Ovary (tissue), 9 donors: ENCODE measurements around the gene GNB2. TPM values are rescaled to one million over a fixed set of nuclear protein-coding genes. Genes with fewer than 3 reads are reported as not detected.

Experiments
- DNase-seq, 5 donors: peaks; one replicate each; pipeline ENCODE4 v3.0.0-alpha.2; 2019 to 2020
- H3K27ac ChIP-seq, 2 donors: fragments of 200-600 bp; one replicate each; pipeline versions ENCODE4 v1.5.1 to v1.8.0; 2019 to 2022
- H3K27me3 ChIP-seq: fragments of 200-600 bp; one replicate; pipeline ENCODE4 v1.8.0; 2022
- H3K36me3 ChIP-seq: fragments of 200-600 bp; sonication (generic); one replicate; pipeline ENCODE4 v1.5.1; 2019
- H3K4me1 ChIP-seq: one replicate; pipeline ENCODE4 v1.8.1; 2013; ENCODE audit warnings: mild to moderate bottlenecking, moderate library complexity; ENCODE audit not compliant: insufficient read depth
- H3K4me3 ChIP-seq: fragments of 200-600 bp; sonication (generic); one replicate; pipeline ENCODE4 v1.5.1; 2017
- H3K9me3 ChIP-seq, 2 donors: fragments of 200-600 bp in 1 of 2; sonication (generic) in 1 of 2; one replicate each; pipeline versions ENCODE4 v1.5.1 to v1.8.1; 2013 to 2019; ENCODE audit warnings: mild to moderate bottlenecking in 1 of 2, moderate library complexity in 1 of 2
- EP300 ChIP-seq: sonication (generic); formaldehyde crosslinking; IDR thresholded peaks from one replicate; pipeline ENCODE4 v1.6.1; 2017; ENCODE audit warnings: antibody characterized with exemption
- POLR2A ChIP-seq: fragments of 450-650 bp; IDR thresholded peaks from one replicate; pipeline ENCODE4 v1.6.1; 2017; ENCODE audit warnings: antibody characterized with exemption, mild to moderate bottlenecking, moderate library complexity
- WGBS, 3 donors: extraction: QIAGEN DNeasy Blood & Tissue Kit in 1 of 3; methylation state at CpG; one replicate each; pipeline versions ENCODE4 v1.1.5 to v1.1.7; 2013 to 2017; 5-methylcytosine and 5-hydroxymethylcytosine counted together
- intact Hi-C, 4 donors: fragments of 100-400 bp; cut with DNase I; formaldehyde crosslinking; loops; one replicate each; pipeline versions ENCODE4 v1.11.0 to v1.15.1; 2022 to 2023
- polyA plus RNA-seq, 2 donors: library from polyadenylated mRNA; stranded (reverse); fragments of 200-250 nt in 1 of 2; fragments of 350-450 nt in 1 of 2; fragmentation: Illumina TruSeq in 1 of 2; extraction: RNeasy Lipid Tissue Mini Kit (QIAGEN cat#74804) in 1 of 2; gene quantifications; one replicate each; pipeline ENCODE4 v1.2.3, GENCODE V29; 2013 to 2014
- total RNA-seq, 7 donors: library from RNA; depleted of rRNA in 2 of 7; stranded (reverse); fragments of >200 nt in 2 of 7; fragmentation: NEBNext Ultra II Directional in 3 of 7; extraction: Animal tissue kit (Norgen Biotek cat#: 25700) in 3 of 7; gene quantifications; one replicate each; pipeline versions ENCODE4 v1.1.0 to v1.2.4, GENCODE V29; 2016 to 2023
- TF ChIP-seq, protein P1 (sequence below), 3 donors: fragments of 450-650 bp in 2 of 3; fragments of 200-600 bp in 1 of 3; IDR thresholded peaks; one replicate each; pipeline versions ENCODE4 v1.5.1 to v1.8.0; 2016 to 2022; ENCODE audit warnings: antibody characterized with exemption in 3 of 3, mild to moderate bottlenecking in 1 of 3
- donor health status: DM: no; HTN: no; CAD: no; lungs with moderate emphysema.
- donor health status: DM: no; HTN: no; CAD: no.
- donor health status: Bipolar disorder and iron deficiency.
- donor health status: DM: yes; HTN: yes; CAD: no.
- donor health status: DM: no; HTN: no; CAD: no.
- donor health status: DM: yes; HTN: yes; CAD: no.

Gene GNB2
- total and polyA plus RNA-seq, 9 donors: 18.9 to 281 (median 216) TPM

DNA sequence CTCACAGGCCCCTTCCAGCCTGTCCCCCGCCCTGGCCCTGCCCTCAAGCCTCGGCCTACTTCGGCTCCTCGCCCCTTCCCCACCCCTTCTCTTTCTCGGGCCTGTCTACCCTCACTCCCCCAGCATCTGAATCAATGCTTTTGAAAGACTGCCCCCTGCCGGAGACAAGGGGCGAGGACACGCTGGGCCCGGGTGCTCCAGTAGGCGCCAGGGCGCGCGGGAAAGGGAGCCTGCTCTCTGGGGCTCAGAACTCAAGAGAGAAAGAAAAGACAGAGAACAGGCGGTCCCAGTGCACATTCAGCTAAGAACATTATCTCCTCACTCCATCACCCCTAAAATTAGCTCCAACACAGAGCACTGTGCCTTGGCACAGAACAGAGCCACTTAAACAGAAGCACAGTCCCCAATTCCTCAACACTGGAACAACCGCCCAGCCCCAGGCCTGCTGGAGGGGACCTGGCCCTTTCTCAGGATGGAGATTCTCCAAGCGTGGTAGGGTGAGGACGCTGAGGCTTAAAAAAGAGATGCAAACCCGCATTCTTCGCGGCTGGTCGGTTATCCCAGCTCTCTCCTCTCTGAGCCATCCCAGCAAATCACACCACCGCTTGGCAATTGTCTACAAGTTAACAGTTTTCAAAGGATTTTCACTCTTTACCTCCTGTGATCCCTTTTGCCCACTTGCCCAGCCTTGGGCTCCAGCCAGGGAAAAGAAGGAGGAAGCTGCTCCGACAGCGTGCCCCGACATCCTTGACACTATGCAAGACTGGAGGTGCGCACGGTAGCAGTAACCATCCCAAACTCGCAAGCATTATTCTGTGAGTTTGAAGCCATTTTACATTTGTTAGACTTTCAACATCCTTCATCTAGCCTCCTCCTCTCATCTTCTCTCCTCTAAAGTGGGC lies 18.4 kb downstream of the GNB2 start:
- intact Hi-C loops: loop anchor here (2.0 to 10.0 kb wide), 7 partner anchors 130 to 1105 kb away; partner anchors contain the start of genes LAMTOR4 (in 1 of the 4) and SPACDR (in 1 of the 4)
- H3K27me3 ChIP-seq: no peaks in the 10 kb centered on the region
- DNase-seq: peak; percentile 79 to 87 (median 85)
- H3K9me3 ChIP-seq: no peaks in the 10 kb centered on the region
- WGBS, 3 donors: 21 to 24% (median 23%) methylated on average over 28 of the region's 28 CpGs
- TF ChIP-seq, protein P1, sequence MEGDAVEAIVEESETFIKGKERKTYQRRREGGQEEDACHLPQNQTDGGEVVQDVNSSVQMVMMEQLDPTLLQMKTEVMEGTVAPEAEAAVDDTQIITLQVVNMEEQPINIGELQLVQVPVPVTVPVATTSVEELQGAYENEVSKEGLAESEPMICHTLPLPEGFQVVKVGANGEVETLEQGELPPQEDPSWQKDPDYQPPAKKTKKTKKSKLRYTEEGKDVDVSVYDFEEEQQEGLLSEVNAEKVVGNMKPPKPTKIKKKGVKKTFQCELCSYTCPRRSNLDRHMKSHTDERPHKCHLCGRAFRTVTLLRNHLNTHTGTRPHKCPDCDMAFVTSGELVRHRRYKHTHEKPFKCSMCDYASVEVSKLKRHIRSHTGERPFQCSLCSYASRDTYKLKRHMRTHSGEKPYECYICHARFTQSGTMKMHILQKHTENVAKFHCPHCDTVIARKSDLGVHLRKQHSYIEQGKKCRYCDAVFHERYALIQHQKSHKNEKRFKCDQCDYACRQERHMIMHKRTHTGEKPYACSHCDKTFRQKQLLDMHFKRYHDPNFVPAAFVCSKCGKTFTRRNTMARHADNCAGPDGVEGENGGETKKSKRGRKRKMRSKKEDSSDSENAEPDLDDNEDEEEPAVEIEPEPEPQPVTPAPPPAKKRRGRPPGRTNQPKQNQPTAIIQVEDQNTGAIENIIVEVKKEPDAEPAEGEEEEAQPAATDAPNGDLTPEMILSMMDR (IDR thresholded peaks at IDR 0.05): peak; percentile 80 to 86 (median 84)
- TF ChIP-seq POLR2A (no peak), EP300 (no peak)
- H3K27ac ChIP-seq: peak overlapping the region in 1 of 2 donors; percentile 34
- H3K4me1 ChIP-seq: peaks cover 15% of the 10 kb centered on the region
- H3K36me3 ChIP-seq: no peaks in the 10 kb centered on the region
- H3K4me3 ChIP-seq: peak overlapping the region; percentile 59

DNA sequence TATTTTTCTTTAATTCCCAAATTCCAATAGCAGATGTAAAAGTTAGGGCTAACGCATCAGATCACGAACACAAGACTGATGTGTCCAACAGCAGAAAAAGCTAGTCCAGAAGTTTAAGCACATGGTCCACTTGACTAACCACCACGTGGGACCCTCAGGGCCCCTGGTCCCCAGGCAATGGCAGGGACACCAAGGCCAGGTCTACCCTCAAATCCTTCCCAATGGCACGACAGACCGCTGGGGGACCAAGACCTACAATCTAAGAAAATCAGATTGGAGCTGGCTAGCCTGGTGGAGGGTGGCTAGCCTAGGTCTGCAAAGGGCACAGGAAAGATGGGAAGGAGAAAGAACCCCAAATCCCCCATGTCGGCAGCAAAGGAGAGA lies 19.0 kb downstream of the GNB2 start:
- Histone ChIP-seq H3K4me3 (peak overlapping the region; percentile 59), H3K27ac (no peak overlapping the region), H3K9me3 (no peaks in the 10 kb centered on the region), H3K27me3 (no peaks in the 10 kb centered on the region), H3K4me1 (peaks cover 15% of the 10 kb centered on the region), H3K36me3 (no peaks in the 10 kb centered on the region)
- peak in 1 of 5 donors; percentile 30 for DNase-seq
- 45 to 46% (median 46%) methylated on average over 6 of the region's 6 CpGs for WGBS, 3 donors
- intact Hi-C loops: loop anchor here (2.0 to 10.0 kb wide), 7 partner anchors 130 to 1105 kb away; partner anchors contain the start of genes LAMTOR4 (in 1 of the 4) and SPACDR (in 1 of the 4)
- TF ChIP-seq EP300 (no peak), POLR2A (no peak)
- TF ChIP-seq, protein P1 (IDR thresholded peaks at IDR 0.05): no peak

GRCh38 chr7:100693312-100694097 lies 20.0 kb downstream of the GNB2 start:
- H3K27ac ChIP-seq: peak overlapping the region; percentile 69 to 93
- DNase-seq: peak; percentile 20 to 66 (median 45)
- WGBS, 3 donors: 0 to 1% (median 1%) methylated on average over 19 to 81 of the region's 81 CpGs
- H3K4me3 ChIP-seq: peak overlapping the region; percentile 59
- intact Hi-C loops: loop anchor here (2.0 to 10.0 kb wide), 7 partner anchors 131 to 1104 kb away; partner anchors contain the start of genes LAMTOR4 (in 1 of the 4) and SPACDR (in 1 of the 4)
- peaks cover 15% of the 10 kb centered on the region for H3K4me1 ChIP-seq
- no peaks in the 10 kb centered on the region for H3K27me3 ChIP-seq
- TF ChIP-seq EP300 (no peak), POLR2A (no peak)
- TF ChIP-seq, protein P1 (IDR thresholded peaks at IDR 0.05): no peak
- H3K36me3 ChIP-seq: no peaks in the 10 kb centered on the region
- no peaks in the 10 kb centered on the region for H3K9me3 ChIP-seq
